Activated naive CD4-positive, alpha-beta T cell treated with anti-CD3 and anti-CD28 coated beads, Interleukin-2, amount 10 ng/mL, durations not matched to agents 7 days and 5 days (primary cell): ENCODE measurements around the gene ZNF695.
A peak's percentile ranks its signal among the peaks of the same experiment; 100 is the strongest.

Experiments used
- CTCF ChIA-PET: fragments of 350-600 bp; sonication (Branson Sonifier 250); formaldehyde crosslinking; loops from one replicate; lab custom pipeline; 2021; ENCODE audit warnings: antibody characterized with exemption; lab: Charles Lee
- DNase-seq: peaks from one replicate; pipeline ENCODE4 v3.0.0-alpha.2; 2020
- H3K27ac Mint-ChIP-seq: one replicate; pipeline ENCODE4 v1.8.0; 2021; ENCODE audit warnings: mild to moderate bottlenecking, moderate library complexity, mixed read lengths
- H3K27me3 Mint-ChIP-seq: one replicate; pipeline ENCODE4 v1.8.0; 2021; ENCODE audit warnings: mild to moderate bottlenecking, mixed read lengths
- H3K36me3 Mint-ChIP-seq: one replicate; pipeline ENCODE4 v1.8.0; 2021; ENCODE audit warnings: mixed read lengths
- H3K4me1 Mint-ChIP-seq: one replicate; pipeline ENCODE4 v1.8.0; 2021; ENCODE audit warnings: mixed read lengths
- H3K4me3 Mint-ChIP-seq: one replicate; pipeline ENCODE4 v1.8.0; 2021; ENCODE audit warnings: mild to moderate bottlenecking, moderate library complexity, mixed read lengths
- H3K9me3 Mint-ChIP-seq: one replicate; pipeline ENCODE4 v1.8.0; 2021; ENCODE audit warnings: mixed read lengths

ZNF695 gene

DNA sequence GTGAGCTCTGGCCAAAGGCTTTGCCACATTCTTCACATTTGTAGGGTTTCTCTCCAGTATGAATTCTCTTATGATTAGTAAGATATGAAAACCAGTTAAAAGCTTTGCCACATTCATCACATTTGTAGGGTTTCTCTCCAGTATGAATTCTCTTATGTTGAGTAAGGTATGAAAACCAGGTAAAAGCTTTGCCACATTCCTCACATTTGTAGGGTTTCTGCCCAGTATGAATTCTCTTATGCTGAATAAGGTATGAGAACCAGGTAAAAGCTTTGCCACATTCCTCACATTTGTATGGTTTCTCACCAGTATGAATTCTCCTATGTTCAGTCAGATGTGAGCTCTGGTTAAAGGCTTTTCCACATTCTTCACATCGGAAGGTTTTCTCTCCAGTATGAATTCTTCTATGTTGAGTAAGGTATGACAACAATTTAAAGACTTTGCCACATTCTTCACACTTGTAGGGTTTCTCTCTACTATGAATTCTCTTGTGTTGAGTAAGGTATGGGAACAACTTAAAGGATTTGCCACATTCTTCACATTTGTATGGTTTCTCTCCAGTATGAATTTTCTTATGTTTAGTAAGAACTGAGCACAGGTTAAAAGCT lies 20.7 kb downstream of the ZNF695 start:
- Mint-ChIP-seq H3K9me3 (peaks cover 74% of the 10 kb centered on the region), H3K27me3 (no peaks in the 10 kb centered on the region), H3K4me3 (no peak overlapping the region), H3K4me1 (no peaks in the 10 kb centered on the region), H3K36me3 (peaks cover 15% of the 10 kb centered on the region), H3K27ac (no peak overlapping the region)
- CTCF ChIA-PET: no interaction called here
- no peak for DNase-seq

DNA sequence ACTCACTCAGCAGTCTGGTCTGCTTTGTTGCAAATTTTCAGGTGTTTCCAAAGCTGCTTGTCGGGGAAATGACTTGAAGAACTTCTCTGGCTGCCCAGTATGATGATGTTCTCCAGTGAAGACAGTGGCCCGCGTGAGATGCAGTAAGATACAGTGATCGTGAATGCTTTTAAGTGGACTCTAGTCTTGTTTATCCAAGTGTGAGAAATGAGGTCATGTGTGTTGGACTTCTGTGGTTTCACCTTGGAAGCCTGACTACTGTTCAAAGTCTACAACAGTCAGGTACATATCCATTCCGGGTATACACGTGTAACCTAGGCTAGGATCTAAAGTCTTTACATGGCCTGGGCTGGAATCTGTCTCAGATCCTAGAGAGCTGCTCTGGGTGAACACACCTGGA lies 29.1 kb downstream of the ZNF695 start:
- no peaks in the 10 kb centered on the region for H3K4me1 Mint-ChIP-seq
- H3K9me3 Mint-ChIP-seq: peaks cover 34% of the 10 kb centered on the region
- DNase-seq: no peak
- H3K27me3 Mint-ChIP-seq: no peaks in the 10 kb centered on the region
- CTCF ChIA-PET: no interaction called here
- no peak overlapping the region for H3K4me3 Mint-ChIP-seq
- no peaks in the 10 kb centered on the region for H3K36me3 Mint-ChIP-seq
- H3K27ac Mint-ChIP-seq: no peak overlapping the region

DNA sequence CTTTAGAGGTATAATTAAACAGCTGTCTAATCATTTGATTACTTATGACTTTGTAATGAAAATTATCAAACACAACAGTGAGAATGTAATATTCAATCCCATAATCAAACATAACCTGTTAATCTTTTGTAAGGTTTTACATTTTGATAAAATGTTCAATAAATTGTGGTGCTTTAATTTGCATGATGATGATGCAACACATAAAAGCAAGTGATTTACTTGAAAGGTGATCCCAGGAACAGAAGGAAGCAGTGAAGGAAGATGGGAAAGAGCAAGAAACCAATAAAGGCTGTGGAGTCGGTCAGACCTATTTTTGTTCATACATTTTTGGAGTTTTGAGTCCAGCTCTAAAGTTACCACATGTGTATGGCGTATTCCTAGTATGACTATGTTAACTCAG lies 29.6 kb downstream of the ZNF695 start:
- Mint-ChIP-seq H3K27ac (no peak overlapping the region), H3K4me3 (no peak overlapping the region), H3K36me3 (no peaks in the 10 kb centered on the region), H3K4me1 (no peaks in the 10 kb centered on the region), H3K27me3 (no peaks in the 10 kb centered on the region), H3K9me3 (peaks cover 32% of the 10 kb centered on the region)
- CTCF ChIA-PET: no interaction called here
- DNase-seq: no peak

DNA sequence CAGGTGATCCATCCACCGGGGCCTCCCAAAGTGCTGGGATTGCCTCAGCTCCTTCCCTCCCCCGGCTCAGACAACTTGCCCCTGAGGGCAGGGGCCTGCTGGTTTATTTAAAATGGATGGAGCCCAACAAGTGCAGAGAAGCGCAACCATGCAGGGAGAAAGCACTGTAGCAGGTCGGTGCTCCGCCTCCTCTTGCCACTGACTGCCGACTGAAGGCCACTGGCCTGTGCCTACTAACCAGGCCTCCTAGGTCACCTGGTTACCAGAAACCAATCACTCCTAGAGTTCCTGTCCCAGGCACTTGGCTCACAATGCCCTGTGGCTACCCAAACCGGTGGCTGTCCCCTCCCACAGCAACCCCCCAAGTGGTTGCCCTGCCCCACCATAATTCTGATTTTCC lies 35.9 kb downstream of the ZNF695 start:
- Mint-ChIP-seq H3K4me3 (no peak overlapping the region), H3K27me3 (no peaks in the 10 kb centered on the region), H3K36me3 (no peaks in the 10 kb centered on the region), H3K9me3 (peaks cover 24% of the 10 kb centered on the region), H3K4me1 (no peaks in the 10 kb centered on the region), H3K27ac (no peak overlapping the region)
- CTCF ChIA-PET: interaction anchor here (0.8 to 3.1 kb wide), 4 partner anchors 11 to 282 kb away, joined by 3 to 19 read pairs (median 3); no protein-coding TSS in a partner anchor
- DNase-seq: no peak

DNA sequence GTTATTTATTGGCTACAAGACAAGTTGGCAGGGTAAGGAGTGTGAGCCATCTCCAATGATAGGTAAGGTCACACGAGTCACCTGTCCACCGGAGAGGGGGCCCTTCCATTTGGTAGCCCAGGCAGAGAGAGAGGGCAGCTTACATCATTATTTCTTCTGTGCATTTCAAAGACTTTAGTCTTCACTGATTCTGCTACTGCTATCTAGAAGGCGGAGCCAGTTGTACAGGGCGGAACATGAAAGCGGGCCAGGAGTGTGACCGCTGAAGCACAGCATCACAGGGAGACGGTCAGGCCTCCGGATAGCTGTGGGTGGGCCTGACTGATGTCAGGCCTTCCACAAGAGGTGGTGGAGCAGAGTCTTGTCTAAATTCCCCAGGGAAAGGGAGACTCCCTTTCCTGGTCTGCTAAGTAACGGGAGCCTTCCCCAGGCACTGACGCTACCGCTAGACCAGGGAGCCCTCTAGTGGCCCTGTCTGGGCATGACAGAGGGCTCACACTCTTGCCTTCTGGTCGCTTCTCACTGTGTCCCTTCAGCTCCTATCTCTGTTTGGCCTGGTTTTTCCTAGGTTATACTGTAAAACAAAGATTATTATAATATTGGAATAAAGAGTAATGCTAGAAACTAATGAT lies 36.7 kb downstream of the ZNF695 start:
- H3K4me3 Mint-ChIP-seq: no peak overlapping the region
- CTCF ChIA-PET: interaction anchor here (0.8 to 3.1 kb wide), 8 partner anchors 10 to 282 kb away, joined by 3 to 19 read pairs (median 3); no protein-coding TSS in a partner anchor
- no peaks in the 10 kb centered on the region for H3K36me3 Mint-ChIP-seq
- no peak overlapping the region for H3K27ac Mint-ChIP-seq
- peaks cover 26% of the 10 kb centered on the region for H3K9me3 Mint-ChIP-seq
- peak; percentile 50 for DNase-seq
- H3K27me3 Mint-ChIP-seq: no peaks in the 10 kb centered on the region
- no peaks in the 10 kb centered on the region for H3K4me1 Mint-ChIP-seq

DNA sequence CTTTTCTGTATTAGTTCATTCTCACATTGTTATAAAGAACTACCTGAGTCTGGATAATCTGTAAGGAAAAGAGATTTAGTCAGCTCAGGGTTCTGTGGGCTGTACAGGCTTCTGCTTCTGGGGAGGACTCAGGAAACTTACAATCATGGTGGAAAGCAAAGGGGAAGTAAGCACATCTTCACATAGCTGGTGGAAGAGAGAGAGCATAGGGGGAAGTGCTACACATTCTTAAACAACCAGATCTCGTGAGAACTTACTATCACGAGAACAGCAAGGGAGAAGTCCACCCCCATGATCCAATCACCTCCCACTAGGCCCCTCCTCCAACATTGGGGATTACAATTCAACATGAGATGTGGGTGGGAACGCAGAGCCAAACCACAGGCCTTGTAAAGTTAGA lies 38.2 kb downstream of the ZNF695 start:
- Mint-ChIP-seq H3K36me3 (no peaks in the 10 kb centered on the region), H3K9me3 (peaks cover 20% of the 10 kb centered on the region), H3K4me3 (no peak overlapping the region), H3K4me1 (no peaks in the 10 kb centered on the region), H3K27ac (no peak overlapping the region), H3K27me3 (no peaks in the 10 kb centered on the region)
- DNase-seq: no peak
- CTCF ChIA-PET: interaction anchor here (3.1 kb wide), 1 partner anchor 62 kb away, joined by 19 read pairs; no protein-coding TSS in a partner anchor

DNA sequence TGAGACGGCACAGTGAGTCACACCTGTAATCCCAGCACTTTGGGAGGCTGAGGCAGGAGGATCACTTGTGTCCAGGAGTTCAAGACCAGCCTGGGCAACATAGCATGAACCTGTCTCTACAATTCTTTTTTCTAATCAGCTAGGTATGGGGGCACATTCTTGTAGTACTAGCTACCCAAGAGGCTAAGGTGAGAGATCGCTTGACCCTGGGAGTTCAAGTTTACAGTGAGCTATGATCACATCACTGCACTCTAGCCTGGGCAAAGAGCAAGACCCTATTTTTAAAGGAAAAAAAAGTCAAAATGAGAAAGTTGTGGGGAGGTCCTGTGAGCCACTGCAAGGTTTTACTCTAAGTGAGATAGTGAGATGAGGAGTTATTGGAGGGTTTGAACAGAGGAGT lies 41.4 kb downstream of the ZNF695 start:
- no peaks in the 10 kb centered on the region for H3K4me1 Mint-ChIP-seq

DNA sequence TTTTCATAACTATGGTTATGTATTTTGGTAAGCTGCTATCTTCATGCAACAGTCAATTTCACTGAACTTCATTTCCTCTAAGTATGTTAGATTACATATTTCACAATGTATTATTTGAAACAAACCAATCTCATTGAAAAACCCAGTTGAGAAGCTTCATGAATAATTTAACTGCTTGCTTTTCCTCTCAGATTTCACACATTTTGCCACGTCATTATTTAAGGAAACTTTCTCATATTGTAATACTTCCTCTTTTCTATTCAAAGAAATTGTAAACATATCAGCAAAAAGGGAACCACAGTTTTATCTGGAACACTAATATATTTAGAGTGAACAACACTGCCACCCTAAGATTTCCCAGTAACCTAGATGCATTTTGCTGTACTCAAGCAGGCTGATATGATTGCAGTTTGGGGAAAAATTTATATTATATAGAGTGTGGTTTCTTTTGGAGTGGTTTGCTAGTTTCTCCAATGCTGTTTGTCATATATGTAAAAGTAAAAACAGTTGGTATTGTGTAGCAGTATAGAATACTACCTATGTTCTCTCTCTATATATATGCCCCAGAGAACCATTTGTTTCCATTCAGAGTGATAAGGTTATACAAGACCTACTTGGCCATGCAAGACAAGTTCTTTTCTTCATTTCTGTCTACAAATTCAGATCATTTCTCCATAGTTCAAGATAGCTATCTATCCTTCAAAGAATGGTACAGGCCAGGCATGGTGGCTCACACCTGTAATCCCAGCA lies 47.7 kb downstream of the ZNF695 start:
- Mint-ChIP-seq H3K4me3 (no peak overlapping the region), H3K27ac (no peak overlapping the region), H3K36me3 (no peaks in the 10 kb centered on the region), H3K27me3 (no peaks in the 10 kb centered on the region), H3K9me3 (peaks cover 7% of the 10 kb centered on the region), H3K4me1 (no peaks in the 10 kb centered on the region)
- DNase-seq: no peak
- CTCF ChIA-PET: interaction anchor here (1.2 kb wide), 1 partner anchor 11 kb away, joined by 3 read pairs; no protein-coding TSS in a partner anchor

More for the DNA sequence above, 41.4 kb downstream of the ZNF695 start:
- Mint-ChIP-seq H3K36me3 (no peaks in the 10 kb centered on the region), H3K27ac (no peak overlapping the region), H3K27me3 (no peaks in the 10 kb centered on the region), H3K9me3 (peaks cover 25% of the 10 kb centered on the region), H3K4me3 (no peak overlapping the region)
- no peak for DNase-seq
- CTCF ChIA-PET: no interaction called here

DNA sequence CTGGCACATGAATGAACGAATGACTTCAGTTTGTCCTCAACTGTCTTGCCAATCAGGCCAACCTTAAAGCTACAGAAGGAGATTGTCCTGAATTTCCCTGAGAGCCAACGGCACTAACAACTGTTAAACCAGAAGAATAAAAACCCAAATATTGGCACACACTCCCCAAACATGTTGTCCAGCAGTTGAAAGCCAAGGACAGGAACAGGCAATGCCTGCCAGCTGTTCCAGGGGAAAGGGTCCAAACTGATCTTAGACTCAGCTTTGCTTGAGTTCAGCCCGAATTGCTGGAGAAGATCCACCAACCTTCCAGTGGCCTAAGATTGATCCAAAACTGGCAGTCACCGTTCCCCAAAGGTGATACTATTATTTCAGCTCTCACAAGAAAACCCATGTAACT lies 53.7 kb downstream of the ZNF695 start:
- H3K27ac Mint-ChIP-seq: no peak overlapping the region
- CTCF ChIA-PET: interaction anchor here (2.1 kb wide), 1 partner anchor 17 kb away, joined by 5 read pairs; no protein-coding TSS in a partner anchor
- no peaks in the 10 kb centered on the region for H3K36me3 Mint-ChIP-seq
- no peaks in the 10 kb centered on the region for H3K27me3 Mint-ChIP-seq
- peaks cover 2% of the 10 kb centered on the region for H3K9me3 Mint-ChIP-seq
- no peak for DNase-seq
- no peaks in the 10 kb centered on the region for H3K4me1 Mint-ChIP-seq
- no peak overlapping the region for H3K4me3 Mint-ChIP-seq

DNA sequence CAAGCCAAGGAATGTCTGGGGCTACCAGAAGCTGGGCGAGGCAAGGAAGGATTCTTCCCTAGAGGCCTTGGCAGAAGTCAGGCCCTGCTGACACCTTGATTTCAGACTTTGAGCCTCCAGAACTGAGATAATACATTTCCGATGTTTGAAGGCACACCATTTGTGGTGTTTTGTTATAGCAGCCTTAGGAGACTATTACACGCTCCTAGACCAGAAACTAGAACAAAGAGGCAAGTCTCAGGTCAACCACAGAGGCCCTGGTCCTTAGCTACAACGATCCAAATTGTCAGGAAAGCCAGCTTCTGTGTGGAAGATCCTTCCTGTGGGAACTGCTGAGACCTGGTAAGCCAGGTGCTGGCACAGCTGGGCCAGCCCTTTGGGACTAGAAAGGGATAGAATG lies 56.4 kb downstream of the ZNF695 start:
- Mint-ChIP-seq H3K4me1 (no peaks in the 10 kb centered on the region), H3K27me3 (no peaks in the 10 kb centered on the region), H3K36me3 (no peaks in the 10 kb centered on the region), H3K9me3 (peaks cover 2% of the 10 kb centered on the region), H3K4me3 (no peak overlapping the region), H3K27ac (no peak overlapping the region)
- no peak for DNase-seq
- CTCF ChIA-PET: no interaction called here

DNA sequence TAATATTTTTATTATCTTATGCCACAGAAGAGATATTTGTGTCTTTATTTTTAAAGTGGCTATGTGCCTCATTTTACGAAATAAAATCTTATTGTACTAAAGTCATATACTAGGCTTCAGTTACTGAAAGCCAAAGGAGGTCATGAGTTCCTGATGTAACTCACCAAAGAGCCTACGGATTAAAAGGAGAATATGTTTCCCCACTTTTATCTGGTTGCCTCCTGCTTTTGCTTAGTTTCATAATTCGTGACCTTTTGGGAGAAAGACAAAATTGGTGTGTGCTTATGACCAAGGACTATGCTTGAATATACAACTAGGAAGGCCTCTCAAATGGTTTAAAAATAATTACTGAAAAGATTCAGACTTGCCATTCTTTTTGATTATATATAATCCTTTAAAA lies 57.9 kb downstream of the ZNF695 start:
- no peaks in the 10 kb centered on the region for H3K36me3 Mint-ChIP-seq
- DNase-seq: no peak
- H3K4me3 Mint-ChIP-seq: no peak overlapping the region
- no peaks in the 10 kb centered on the region for H3K4me1 Mint-ChIP-seq
- H3K9me3 Mint-ChIP-seq: peaks cover 2% of the 10 kb centered on the region
- H3K27ac Mint-ChIP-seq: no peak overlapping the region
- CTCF ChIA-PET: interaction anchor here (0.7 kb wide), 1 partner anchor 320 kb away, joined by 3 read pairs; no protein-coding TSS in a partner anchor
- no peaks in the 10 kb centered on the region for H3K27me3 Mint-ChIP-seq

DNA sequence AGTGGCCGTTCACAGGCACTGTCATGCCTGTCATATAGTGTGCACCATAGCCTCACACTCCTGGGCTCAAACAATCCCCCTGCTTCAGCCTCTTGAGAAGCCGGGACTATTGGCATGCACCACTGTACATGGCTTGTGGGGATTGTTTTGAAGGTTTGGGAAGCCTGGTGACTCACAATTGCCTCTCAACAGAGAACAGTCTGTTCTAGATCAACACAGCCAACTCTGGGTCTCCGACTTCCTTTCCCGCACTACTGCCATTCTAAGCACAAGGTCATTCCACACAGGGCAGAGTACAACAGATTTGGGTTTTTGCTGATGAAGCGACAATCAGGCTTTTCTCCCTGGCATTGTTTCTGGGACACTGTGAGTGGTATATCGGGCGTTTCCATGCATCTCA lies 60.6 kb downstream of the ZNF695 start:
- H3K9me3 Mint-ChIP-seq: peaks cover 4% of the 10 kb centered on the region
- DNase-seq: no peak
- no peak overlapping the region for H3K4me3 Mint-ChIP-seq
- no peaks in the 10 kb centered on the region for H3K36me3 Mint-ChIP-seq
- no peaks in the 10 kb centered on the region for H3K4me1 Mint-ChIP-seq
- CTCF ChIA-PET: no interaction called here
- no peak overlapping the region for H3K27ac Mint-ChIP-seq
- no peaks in the 10 kb centered on the region for H3K27me3 Mint-ChIP-seq

DNA sequence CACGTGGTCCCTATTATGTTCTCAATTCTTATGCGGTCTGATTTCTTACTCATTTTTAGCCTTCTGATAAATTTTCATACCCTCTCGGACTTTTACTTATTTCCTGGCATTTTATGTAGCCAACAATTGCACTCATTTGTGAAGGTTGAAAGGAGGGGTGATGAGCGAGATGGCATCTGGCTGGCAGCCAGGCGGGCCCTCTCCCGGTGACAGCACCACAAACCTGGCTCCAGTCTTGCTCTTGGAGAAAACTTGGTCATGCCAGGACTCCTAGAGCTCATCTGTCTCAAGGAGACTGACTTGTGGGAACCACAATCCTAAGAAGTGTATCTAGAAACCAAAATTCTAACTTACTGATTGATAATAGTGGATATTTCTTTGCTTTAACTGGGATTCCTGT lies 61.5 kb downstream of the ZNF695 start:
- Mint-ChIP-seq H3K27ac (no peak overlapping the region), H3K4me3 (no peak overlapping the region), H3K27me3 (no peaks in the 10 kb centered on the region), H3K4me1 (no peaks in the 10 kb centered on the region), H3K9me3 (peaks cover 4% of the 10 kb centered on the region), H3K36me3 (no peaks in the 10 kb centered on the region)
- CTCF ChIA-PET: interaction anchor here (1.4 kb wide), 1 partner anchor 25 kb away, joined by 3 read pairs; no protein-coding TSS in a partner anchor
- DNase-seq: no peak
